Lower lobe of right lung (tissue), 2 donors: ENCODE data around the gene GPC6. TPM values are rescaled to one million over a fixed set of nuclear protein-coding genes. Genes with fewer than 3 reads are reported as not detected.

Experiments
- ATAC-seq, 2 donors: fragments of 200-7000 bp; cut with Tn5 transposase; one replicate each; pipeline ENCODE4 v1.9.1; 2020 to 2022; ENCODE audit warnings: mild to moderate bottlenecking in 2 of 2, moderate library complexity in 2 of 2
- DNase-seq: peaks from one replicate; pipeline ENCODE4 v3.0.0-alpha.2; 2020
- H3K27ac ChIP-seq: fragments of 200-600 bp; one replicate; pipeline ENCODE4 v1.8.0; 2022
- H3K27me3 ChIP-seq: fragments of 200-600 bp; one replicate; pipeline ENCODE4 v1.8.0; 2022; ENCODE audit warnings: low read depth
- H3K36me3 ChIP-seq: fragments of 200-600 bp; one replicate; pipeline ENCODE4 v1.8.0; 2022; ENCODE audit warnings: mild to moderate bottlenecking
- H3K4me1 ChIP-seq: fragments of 200-600 bp; one replicate; pipeline ENCODE4 v1.8.0; 2022
- H3K4me3 ChIP-seq: fragments of 200-600 bp; one replicate; pipeline ENCODE4 v1.8.0; 2022; ENCODE audit warnings: mild to moderate bottlenecking
- H3K9me3 ChIP-seq: fragments of 200-600 bp; one replicate; pipeline ENCODE4 v1.8.0; 2022
- intact Hi-C: fragments of 100-400 bp; cut with DNase I; formaldehyde crosslinking; loops from one replicate; pipeline ENCODE4 v1.11.0; 2022
- total RNA-seq: library from RNA; stranded (reverse); fragmentation: NEBNext Ultra II Directional; extraction: Animal tissue kit (Norgen Biotek cat#: 25700); gene quantifications from one replicate; pipeline ENCODE4 v1.2.1, GENCODE V29; 2021
- TF ChIP-seq, protein P1 (sequence below): fragments of 200-600 bp; IDR thresholded peaks from one replicate; pipeline ENCODE4 v1.8.0; 2022; ENCODE audit warnings: antibody characterized with exemption, mild to moderate bottlenecking
- donor health status: DM: no; HTN: yes; CAD: no; lungs with severe emphysema.

Gene GPC6
- total RNA-seq, 1 donor from 2014 or later, result 5.5 TPM

DNA sequence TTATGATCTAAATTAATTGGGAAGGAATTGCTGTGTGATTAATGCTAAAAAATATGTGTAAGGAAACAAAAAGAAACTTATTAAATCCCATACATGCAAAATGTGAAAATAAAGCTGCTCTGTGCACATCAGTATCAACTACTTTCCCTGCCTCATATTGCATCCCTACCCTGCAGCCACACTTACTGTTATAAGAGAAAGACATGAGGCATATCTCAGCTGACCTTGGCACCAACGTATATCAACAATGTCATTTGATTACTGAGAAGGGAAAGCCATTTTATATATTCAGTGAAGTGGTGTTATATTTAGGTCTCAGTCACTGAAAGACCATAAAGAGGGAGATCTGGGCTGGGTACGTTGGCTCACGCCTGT is 585.1 kb downstream of the GPC6 start:
- Histone ChIP-seq H3K36me3 (no peaks in the 10 kb centered on the region), H3K4me1 (no peaks in the 10 kb centered on the region), H3K4me3 (no peak overlapping the region), H3K27me3 (no peaks in the 10 kb centered on the region), H3K9me3 (no peaks in the 10 kb centered on the region), H3K27ac (no peak overlapping the region)
- intact Hi-C loops, result no loop called here
- ATAC-seq (no peak), DNase-seq (no peak)
- TF ChIP-seq, protein P1, sequence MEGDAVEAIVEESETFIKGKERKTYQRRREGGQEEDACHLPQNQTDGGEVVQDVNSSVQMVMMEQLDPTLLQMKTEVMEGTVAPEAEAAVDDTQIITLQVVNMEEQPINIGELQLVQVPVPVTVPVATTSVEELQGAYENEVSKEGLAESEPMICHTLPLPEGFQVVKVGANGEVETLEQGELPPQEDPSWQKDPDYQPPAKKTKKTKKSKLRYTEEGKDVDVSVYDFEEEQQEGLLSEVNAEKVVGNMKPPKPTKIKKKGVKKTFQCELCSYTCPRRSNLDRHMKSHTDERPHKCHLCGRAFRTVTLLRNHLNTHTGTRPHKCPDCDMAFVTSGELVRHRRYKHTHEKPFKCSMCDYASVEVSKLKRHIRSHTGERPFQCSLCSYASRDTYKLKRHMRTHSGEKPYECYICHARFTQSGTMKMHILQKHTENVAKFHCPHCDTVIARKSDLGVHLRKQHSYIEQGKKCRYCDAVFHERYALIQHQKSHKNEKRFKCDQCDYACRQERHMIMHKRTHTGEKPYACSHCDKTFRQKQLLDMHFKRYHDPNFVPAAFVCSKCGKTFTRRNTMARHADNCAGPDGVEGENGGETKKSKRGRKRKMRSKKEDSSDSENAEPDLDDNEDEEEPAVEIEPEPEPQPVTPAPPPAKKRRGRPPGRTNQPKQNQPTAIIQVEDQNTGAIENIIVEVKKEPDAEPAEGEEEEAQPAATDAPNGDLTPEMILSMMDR, result no peak

DNA sequence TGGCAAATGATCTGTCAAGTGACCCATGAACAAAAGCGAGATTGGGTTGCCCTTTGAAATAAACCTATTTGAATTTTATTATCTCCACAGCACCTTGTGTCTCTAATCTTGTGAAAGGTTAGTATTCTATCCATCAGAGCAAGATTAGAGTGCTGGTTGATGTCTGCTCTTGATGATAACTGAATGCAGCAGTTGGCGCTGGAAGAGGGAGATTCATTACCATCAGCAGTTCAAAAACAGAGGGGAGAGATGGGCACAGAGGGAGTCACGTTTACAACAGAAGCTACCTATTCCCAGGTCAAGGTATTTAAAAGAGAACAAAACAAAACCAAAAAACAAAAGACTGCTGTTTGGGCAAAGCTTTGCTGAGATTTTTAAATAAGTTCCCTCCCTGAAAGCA is 588.1 kb downstream of the GPC6 start:
- no peaks in the 10 kb centered on the region for H3K9me3 ChIP-seq
- TF ChIP-seq, protein P1, result no peak
- no peak overlapping the region for H3K27ac ChIP-seq
- H3K36me3 ChIP-seq, result no peaks in the 10 kb centered on the region
- intact Hi-C loops, result no loop called here
- no peaks in the 10 kb centered on the region for H3K27me3 ChIP-seq
- DNase-seq, result no peak
- H3K4me1 ChIP-seq, result no peaks in the 10 kb centered on the region
- H3K4me3 ChIP-seq, result no peak overlapping the region
- ATAC-seq, result no peak

DNA sequence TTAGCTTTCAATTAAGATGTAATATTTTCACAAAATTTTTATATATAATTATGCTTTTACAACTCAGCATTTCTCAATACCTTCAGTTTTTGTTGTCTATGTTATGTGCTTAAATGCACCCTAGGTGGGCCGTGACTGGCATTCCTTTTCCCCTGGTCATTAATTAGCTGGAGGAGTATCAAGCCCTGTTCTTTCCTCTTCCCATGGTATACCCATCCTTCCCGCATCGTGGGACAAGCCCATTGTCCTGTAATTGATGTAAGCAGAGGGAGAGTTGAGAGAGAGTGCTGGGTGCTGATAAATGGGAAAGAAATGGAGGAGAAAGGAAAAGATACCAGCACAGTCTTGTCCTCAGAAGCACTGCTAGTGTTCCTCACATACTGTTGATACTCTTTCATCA is 591.7 kb downstream of the GPC6 start:
- TF ChIP-seq, protein P1, result no peak
- Histone ChIP-seq H3K4me1 (no peaks in the 10 kb centered on the region), H3K27ac (no peak overlapping the region), H3K36me3 (no peaks in the 10 kb centered on the region), H3K27me3 (no peaks in the 10 kb centered on the region), H3K9me3 (no peaks in the 10 kb centered on the region), H3K4me3 (no peak overlapping the region)
- DNase-seq, result no peak
- ATAC-seq, result no peak
- intact Hi-C loops, result no loop called here

DNA sequence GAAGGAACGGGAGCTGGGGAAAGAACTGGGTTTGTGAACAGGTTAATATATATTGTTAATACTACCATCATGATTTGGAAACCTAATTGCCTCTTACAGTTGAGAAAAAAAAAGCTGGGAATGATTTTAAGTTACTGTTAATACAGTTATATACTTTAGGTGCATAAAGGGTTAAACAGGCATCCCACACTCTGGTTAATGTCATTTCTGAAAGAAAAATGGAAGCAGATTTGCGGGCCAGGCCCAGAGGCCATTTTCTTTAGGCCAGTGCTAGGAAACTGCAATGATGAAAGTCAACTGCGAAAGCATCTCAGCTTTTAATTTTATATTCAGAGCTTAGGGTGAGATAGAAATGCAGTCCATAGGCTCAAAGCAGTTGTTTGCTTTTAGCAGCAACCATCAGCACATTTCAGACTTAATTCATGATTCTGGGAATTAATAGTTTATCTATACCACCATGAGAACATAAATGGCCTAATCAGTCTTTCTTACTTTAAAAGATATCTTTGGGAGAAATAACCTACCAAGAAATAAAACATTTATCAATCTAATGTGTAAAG is 592.8 kb downstream of the GPC6 start:
- intact Hi-C loops, result no loop called here
- Histone ChIP-seq H3K9me3 (no peaks in the 10 kb centered on the region), H3K27ac (no peak overlapping the region), H3K36me3 (no peaks in the 10 kb centered on the region), H3K4me1 (no peaks in the 10 kb centered on the region), H3K27me3 (no peaks in the 10 kb centered on the region), H3K4me3 (no peak overlapping the region)
- TF ChIP-seq, protein P1, result no peak
- DNase-seq (no peak), ATAC-seq (no peak)

DNA sequence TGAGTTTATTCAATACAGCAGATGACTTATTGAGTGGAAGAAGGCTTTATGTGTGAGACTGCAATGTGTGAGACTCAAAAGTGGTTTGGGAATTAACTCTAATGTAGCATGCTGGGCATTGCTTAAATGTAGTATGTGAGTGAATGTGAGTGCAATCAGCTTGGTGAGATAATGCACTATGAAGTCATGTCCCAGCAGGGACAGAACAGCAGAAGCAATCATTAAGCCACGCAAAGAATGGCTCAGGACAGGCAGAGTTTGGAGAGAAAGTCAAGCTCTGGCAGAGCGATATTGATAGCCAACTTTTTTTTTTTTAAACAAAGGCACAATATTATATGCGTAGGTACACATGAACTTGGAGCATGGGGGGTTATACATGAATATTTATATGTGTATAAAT is 597.7 kb downstream of the GPC6 start:
- no peaks in the 10 kb centered on the region for H3K27me3 ChIP-seq
- ATAC-seq, result no peak
- TF ChIP-seq, protein P1, result no peak
- no peaks in the 10 kb centered on the region for H3K36me3 ChIP-seq
- no peaks in the 10 kb centered on the region for H3K4me1 ChIP-seq
- intact Hi-C loops, result no loop called here
- H3K27ac ChIP-seq, result no peak overlapping the region
- no peak overlapping the region for H3K4me3 ChIP-seq
- no peak for DNase-seq
- no peaks in the 10 kb centered on the region for H3K9me3 ChIP-seq

DNA sequence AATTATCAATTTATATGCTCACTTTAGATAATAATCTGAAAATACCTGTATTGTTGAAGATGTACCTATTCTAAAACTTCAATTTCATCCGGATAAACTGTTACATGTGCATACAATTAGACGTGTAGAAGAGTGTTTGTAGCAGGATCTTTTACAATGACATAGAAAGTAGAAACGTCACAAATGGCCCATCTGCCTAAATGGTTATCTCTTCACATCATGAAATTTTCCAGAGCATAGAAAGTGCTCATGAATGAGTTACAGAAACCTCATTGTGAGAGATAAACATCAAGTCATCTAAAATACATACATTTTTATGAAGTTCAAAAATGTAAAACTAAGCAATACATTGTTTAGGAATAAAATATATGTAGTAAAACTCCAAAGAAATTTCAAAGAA is 607.4 kb downstream of the GPC6 start:
- H3K27ac ChIP-seq, result no peak overlapping the region
- ATAC-seq (no peak), DNase-seq (no peak)
- no peak overlapping the region for H3K4me3 ChIP-seq
- no peaks in the 10 kb centered on the region for H3K27me3 ChIP-seq
- no peaks in the 10 kb centered on the region for H3K36me3 ChIP-seq
- intact Hi-C loops, result no loop called here
- TF ChIP-seq, protein P1, result no peak
- no peaks in the 10 kb centered on the region for H3K9me3 ChIP-seq
- no peaks in the 10 kb centered on the region for H3K4me1 ChIP-seq
